OCI-LY1 (cell line): ENCODE results near the gene YTHDC1.

Experiments used
- H2AFZ ChIP-seq: fragments of 200-600 bp; sonication (generic), shearing (Covaris generic); 2 replicates; pipeline ENCODE4 v1.6.0; 2014; ENCODE audit warnings: antibody characterized with exemption, mild to moderate bottlenecking, low read length
- H3F3A ChIP-seq: fragments of 200-600 bp; sonication (generic), shearing (Covaris generic); 2 replicates; pipeline ENCODE4 v1.6.0; 2014; ENCODE audit warnings: mild to moderate bottlenecking, antibody characterized with exemption, low read length, moderate library complexity; ENCODE audit not compliant: insufficient read depth
- H3K27ac ChIP-seq: fragments of 200-600 bp; sonication (generic); 2 replicates; pipeline ENCODE4 v1.5.1; 2014; ENCODE audit warnings: low read length, mixed run types, mild to moderate bottlenecking, low read depth; ENCODE audit not compliant: poor library complexity, severe bottlenecking
- H3K27me3 ChIP-seq: fragments of 200-600 bp; sonication (generic); 2 replicates; pipeline ENCODE4 v1.6.0; 2014; ENCODE audit warnings: antibody characterized with exemption, mild to moderate bottlenecking, low read length, moderate library complexity; ENCODE audit not compliant: insufficient read depth
- H3K36me3 ChIP-seq: fragments of 200-600 bp; sonication (generic); 2 replicates; pipeline ENCODE4 v1.6.1; 2014; ENCODE audit warnings: mild to moderate bottlenecking, antibody characterized with exemption, low read length, moderate library complexity, mixed read lengths; ENCODE audit not compliant: insufficient read depth
- H3K4me1 ChIP-seq: fragments of 200-600 bp; sonication (generic); 2 replicates; pipeline ENCODE4 v1.5.1; 2014; ENCODE audit warnings: mild to moderate bottlenecking, low read length, moderate library complexity; ENCODE audit not compliant: insufficient read depth, severe bottlenecking
- H3K4me2 ChIP-seq: fragments of 200-600 bp; sonication (generic), shearing (Covaris generic); 2 replicates; pipeline ENCODE4 v1.6.1; 2014; ENCODE audit warnings: low read length
- H3K4me3 ChIP-seq: fragments of 200-600 bp; sonication (generic); 2 replicates; pipeline ENCODE4 v1.5.1; 2014; ENCODE audit warnings: low read length, low read depth, mild to moderate bottlenecking, mixed read lengths; ENCODE audit not compliant: poor library complexity, severe bottlenecking
- H3K79me2 ChIP-seq: fragments of 200-600 bp; shearing (Covaris generic); 2 replicates; pipeline ENCODE4 v1.6.1; 2016; ENCODE audit warnings: mixed run types, low read length, mixed read lengths; ENCODE audit not compliant: insufficient read depth
- H3K9ac ChIP-seq: fragments of 200-600 bp; sonication (generic), shearing (Covaris generic); 2 replicates; pipeline ENCODE4 v1.6.1; 2014; ENCODE audit warnings: mild to moderate bottlenecking, low read length, mixed read lengths
- H3K9me2 ChIP-seq: fragments of 200-600 bp; sonication (generic), shearing (Covaris generic); 2 replicates; pipeline ENCODE4 v1.6.1; 2014; ENCODE audit warnings: low read depth, mild to moderate bottlenecking, low read length, mixed read lengths
- H3K9me3 ChIP-seq: fragments of 200-600 bp; shearing (Covaris generic); 2 replicates; pipeline ENCODE4 v1.6.1; 2014; ENCODE audit warnings: low read length, mixed read lengths
- H4K20me1 ChIP-seq: fragments of 200-600 bp; sonication (generic), shearing (Covaris generic); 2 replicates; pipeline ENCODE4 v1.6.0; 2016; ENCODE audit warnings: mild to moderate bottlenecking, low read length; ENCODE audit not compliant: insufficient read depth
- EZH2 ChIP-seq: fragments of 200-600 bp; sonication (generic), shearing (Covaris generic); IDR thresholded peaks from 2 replicates; pipeline ENCODE4 v1.8.0; 2017; ENCODE audit warnings: borderline replicate concordance, mixed run types, mild to moderate bottlenecking, antibody characterized with exemption, low read length, moderate library complexity, mixed read lengths
- TF ChIP-seq, protein P1 (sequence below): fragments of 200-600 bp; sonication (generic), shearing (Covaris generic); IDR thresholded peaks from 2 replicates; pipeline ENCODE4 v1.5.1; 2017; ENCODE audit warnings: mild to moderate bottlenecking, antibody characterized with exemption, low read length, moderate library complexity, mixed read lengths

The YTHDC1 gene

GRCh38 chr4:68316193-68316969 is 33.5 kb downstream of the YTHDC1 start:
- no peak for TF ChIP-seq EZH2
- TF ChIP-seq, protein P1, sequence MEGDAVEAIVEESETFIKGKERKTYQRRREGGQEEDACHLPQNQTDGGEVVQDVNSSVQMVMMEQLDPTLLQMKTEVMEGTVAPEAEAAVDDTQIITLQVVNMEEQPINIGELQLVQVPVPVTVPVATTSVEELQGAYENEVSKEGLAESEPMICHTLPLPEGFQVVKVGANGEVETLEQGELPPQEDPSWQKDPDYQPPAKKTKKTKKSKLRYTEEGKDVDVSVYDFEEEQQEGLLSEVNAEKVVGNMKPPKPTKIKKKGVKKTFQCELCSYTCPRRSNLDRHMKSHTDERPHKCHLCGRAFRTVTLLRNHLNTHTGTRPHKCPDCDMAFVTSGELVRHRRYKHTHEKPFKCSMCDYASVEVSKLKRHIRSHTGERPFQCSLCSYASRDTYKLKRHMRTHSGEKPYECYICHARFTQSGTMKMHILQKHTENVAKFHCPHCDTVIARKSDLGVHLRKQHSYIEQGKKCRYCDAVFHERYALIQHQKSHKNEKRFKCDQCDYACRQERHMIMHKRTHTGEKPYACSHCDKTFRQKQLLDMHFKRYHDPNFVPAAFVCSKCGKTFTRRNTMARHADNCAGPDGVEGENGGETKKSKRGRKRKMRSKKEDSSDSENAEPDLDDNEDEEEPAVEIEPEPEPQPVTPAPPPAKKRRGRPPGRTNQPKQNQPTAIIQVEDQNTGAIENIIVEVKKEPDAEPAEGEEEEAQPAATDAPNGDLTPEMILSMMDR, result no peak
- Histone ChIP-seq H3K27me3 (no peaks in the 10 kb centered on the region), H2AFZ (no peak overlapping the region), H3K4me3 (no peak overlapping the region), H3K79me2 (no peaks in the 10 kb centered on the region), H3K9ac (no peak overlapping the region), H3K4me2 (no peak overlapping the region), H3K36me3 (peaks cover 95% of the 10 kb centered on the region), H3F3A (no peaks in the 10 kb centered on the region), H3K4me1 (no peaks in the 10 kb centered on the region), H3K9me3 (no peaks in the 10 kb centered on the region), H3K27ac (no peak overlapping the region), H4K20me1 (no peaks in the 10 kb centered on the region), H3K9me2 (no peaks in the 10 kb centered on the region)

- Histone ChIP-seq H3K27ac (no peak overlapping the region), H3K9me3 (no peaks in the 10 kb centered on the region), H3K9me2 (no peaks in the 10 kb centered on the region), H3K9ac (no peak overlapping the region), H3K4me1 (no peaks in the 10 kb centered on the region), H3F3A (no peaks in the 10 kb centered on the region), H3K36me3 (peaks cover 45% of the 10 kb centered on the region), H3K4me3 (no peak overlapping the region), H3K4me2 (no peak overlapping the region), H2AFZ (no peak overlapping the region), H4K20me1 (no peaks in the 10 kb centered on the region), H3K79me2 (no peaks in the 10 kb centered on the region), H3K27me3 (no peaks in the 10 kb centered on the region)
- TF ChIP-seq, protein P1, result no peak
- no peak for TF ChIP-seq EZH2
Measured at GRCh38 chr4:68310651-68311247, 39.1 kb downstream of the YTHDC1 start.

DNA sequence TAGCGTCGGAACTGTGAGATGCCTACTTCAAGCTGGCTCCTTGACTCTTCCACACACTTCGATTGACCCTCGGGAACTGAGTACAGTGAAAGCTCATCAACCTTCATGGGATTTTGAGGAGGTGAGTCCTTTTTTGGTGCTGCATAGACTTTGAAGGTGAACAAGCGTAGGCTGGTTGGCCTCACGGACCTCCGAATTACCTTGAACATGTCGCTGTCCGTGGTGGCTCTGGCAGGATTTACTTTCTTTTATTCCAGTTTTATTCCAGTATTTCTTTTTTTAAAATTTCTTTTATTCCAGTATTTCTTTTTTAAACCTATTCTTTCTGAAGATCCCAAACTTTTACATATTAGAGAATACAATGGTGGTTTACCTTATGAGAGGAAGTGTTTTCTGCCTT is 45.2 kb downstream of the YTHDC1 start:
- no peaks in the 10 kb centered on the region for H3K9me2 ChIP-seq
- no peaks in the 10 kb centered on the region for H4K20me1 ChIP-seq
- H3K9me3 ChIP-seq, result no peaks in the 10 kb centered on the region
- H3K27ac ChIP-seq, result no peak overlapping the region
- H2AFZ ChIP-seq, result no peak overlapping the region
- H3F3A ChIP-seq, result no peaks in the 10 kb centered on the region
- H3K9ac ChIP-seq, result no peak overlapping the region
- no peaks in the 10 kb centered on the region for H3K79me2 ChIP-seq
- H3K27me3 ChIP-seq, result no peaks in the 10 kb centered on the region
- no peaks in the 10 kb centered on the region for H3K36me3 ChIP-seq
- H3K4me3 ChIP-seq, result no peak overlapping the region
- H3K4me1 ChIP-seq, result no peaks in the 10 kb centered on the region
- TF ChIP-seq, protein P1, result no peak
- no peak for TF ChIP-seq EZH2
- H3K4me2 ChIP-seq, result no peak overlapping the region
